Body of pancreas (tissue), 4 donors: ENCODE data around the gene NUP205.

Experiments used
- POLR2A ChIP-seq, 3 donors: fragments of 450-650 bp; IDR thresholded peaks; one replicate each; pipeline ENCODE4 v1.6.1; 2016; ENCODE audit warnings: antibody characterized with exemption in 3 of 3, mild to moderate bottlenecking in 2 of 3
- TF ChIP-seq, protein P1 (sequence below), 7 experiments: fragments of 450-650 bp in 4 of 7; fragments of 200-600 bp in 3 of 7; sonication (generic) in 3 of 7; IDR thresholded peaks; one replicate each; pipeline ENCODE4 v1.5.1; 2016 to 2019; ENCODE audit warnings: antibody characterized with exemption in 7 of 7

- TF ChIP-seq, protein P1, sequence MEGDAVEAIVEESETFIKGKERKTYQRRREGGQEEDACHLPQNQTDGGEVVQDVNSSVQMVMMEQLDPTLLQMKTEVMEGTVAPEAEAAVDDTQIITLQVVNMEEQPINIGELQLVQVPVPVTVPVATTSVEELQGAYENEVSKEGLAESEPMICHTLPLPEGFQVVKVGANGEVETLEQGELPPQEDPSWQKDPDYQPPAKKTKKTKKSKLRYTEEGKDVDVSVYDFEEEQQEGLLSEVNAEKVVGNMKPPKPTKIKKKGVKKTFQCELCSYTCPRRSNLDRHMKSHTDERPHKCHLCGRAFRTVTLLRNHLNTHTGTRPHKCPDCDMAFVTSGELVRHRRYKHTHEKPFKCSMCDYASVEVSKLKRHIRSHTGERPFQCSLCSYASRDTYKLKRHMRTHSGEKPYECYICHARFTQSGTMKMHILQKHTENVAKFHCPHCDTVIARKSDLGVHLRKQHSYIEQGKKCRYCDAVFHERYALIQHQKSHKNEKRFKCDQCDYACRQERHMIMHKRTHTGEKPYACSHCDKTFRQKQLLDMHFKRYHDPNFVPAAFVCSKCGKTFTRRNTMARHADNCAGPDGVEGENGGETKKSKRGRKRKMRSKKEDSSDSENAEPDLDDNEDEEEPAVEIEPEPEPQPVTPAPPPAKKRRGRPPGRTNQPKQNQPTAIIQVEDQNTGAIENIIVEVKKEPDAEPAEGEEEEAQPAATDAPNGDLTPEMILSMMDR (IDR thresholded peaks at IDR 0.05), result no peak
- TF ChIP-seq POLR2A (IDR thresholded peaks at IDR 0.05), result no peak
Observed at GRCh38 chr7:135578569-135578968, 20.9 kb downstream of the NUP205 start.
